Measurements from ENCODE around the gene CCDC88C. TPM values are rescaled to one million over a fixed set of nuclear protein-coding genes. Genes with fewer than 3 reads are reported as not detected.
"Not testable (repeated sequence)": the region's sequence is repeated elsewhere in the genome, so short reads cannot be mapped to it uniquely, and the experiment has no call there.

Gene CCDC88C
- total RNA-seq, 1 donor from 2014 or later: 12.4 TPM

DNA sequence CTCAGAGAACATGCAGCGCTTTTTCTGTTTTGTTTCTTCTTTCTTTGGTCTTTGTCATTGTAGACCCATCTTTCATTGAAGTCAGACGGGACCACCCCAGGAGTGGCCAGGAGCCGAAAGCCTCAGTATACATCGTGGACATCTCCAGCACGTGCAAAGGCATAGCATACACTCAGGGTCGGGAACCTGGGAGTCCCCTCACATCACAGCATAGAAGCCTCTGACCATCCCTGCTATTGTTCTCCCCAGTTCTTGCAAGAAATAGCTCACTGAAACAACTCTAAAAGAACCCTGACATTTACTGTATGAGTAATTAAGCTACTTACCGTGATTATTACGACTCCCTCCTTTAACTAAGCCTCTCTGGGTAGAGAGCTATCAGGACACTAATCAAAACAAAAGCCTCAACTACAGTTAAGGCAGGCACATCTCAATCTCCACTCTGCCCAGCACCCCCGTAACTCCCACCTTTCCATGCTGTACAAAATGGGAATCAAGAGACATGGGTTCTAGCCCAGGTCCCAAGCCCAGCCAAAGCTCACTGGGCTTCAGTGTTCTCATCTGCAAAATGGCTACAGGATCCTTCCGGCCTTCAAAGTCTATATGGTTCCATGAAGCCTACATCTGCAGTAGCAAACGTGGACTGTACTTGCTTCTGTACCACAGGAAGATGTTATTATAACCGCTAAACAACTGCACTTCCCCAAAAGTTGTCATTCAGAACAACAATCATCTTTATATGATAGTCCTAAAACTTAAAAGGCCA, 6.7 kb downstream of the CCDC88C start:
- DNase-seq (ENCODE audit: low read depth) (no peak), FAIRE-seq (no peak)
- Histone ChIP-seq H4K20me1 (ENCODE audit: insufficient read depth, low read length) (no peaks in the 10 kb centered on the region), H3K27me3 (ENCODE audit: insufficient read depth, low read length) (peaks cover 22% of the 10 kb centered on the region), H3K36me3 (ENCODE audit: insufficient read depth, low read length) (no peaks in the 10 kb centered on the region), H3K4me3 (ENCODE audit: insufficient read depth, low read depth, low read length) (no peak overlapping the region), H3K9ac (ENCODE audit: low read length) (no peak overlapping the region), H2AFZ (ENCODE audit: low read depth, low read length) (no peak overlapping the region), H3K27ac (ENCODE audit: low read depth, low read length) (no peak overlapping the region), H3K9me3 (ENCODE audit: insufficient read depth, low read depth, low read length) (no peaks in the 10 kb centered on the region), H3K4me2 (ENCODE audit: low read length) (no peak overlapping the region), H3K79me2 (ENCODE audit: insufficient read depth, low read length) (no peaks in the 10 kb centered on the region), H3K4me1 (ENCODE audit: insufficient read depth, low read length) (no peaks in the 10 kb centered on the region)
- H3K27me3 Mint-ChIP-seq (ENCODE audit: low read depth, unreplicated experiment): peaks cover 3% of the 10 kb centered on the region
- peaks cover 12% of the 10 kb centered on the region for H3K4me1 Mint-ChIP-seq (ENCODE audit: low read depth, unreplicated experiment)
- H3K36me3 Mint-ChIP-seq (ENCODE audit: low read depth, unreplicated experiment): peaks cover 12% of the 10 kb centered on the region
- no peak for TF ChIP-seq EZH2 (IDR thresholded peaks at IDR 0.05; ENCODE audit: insufficient read depth, low read length)
- TF ChIP-seq, protein P1, sequence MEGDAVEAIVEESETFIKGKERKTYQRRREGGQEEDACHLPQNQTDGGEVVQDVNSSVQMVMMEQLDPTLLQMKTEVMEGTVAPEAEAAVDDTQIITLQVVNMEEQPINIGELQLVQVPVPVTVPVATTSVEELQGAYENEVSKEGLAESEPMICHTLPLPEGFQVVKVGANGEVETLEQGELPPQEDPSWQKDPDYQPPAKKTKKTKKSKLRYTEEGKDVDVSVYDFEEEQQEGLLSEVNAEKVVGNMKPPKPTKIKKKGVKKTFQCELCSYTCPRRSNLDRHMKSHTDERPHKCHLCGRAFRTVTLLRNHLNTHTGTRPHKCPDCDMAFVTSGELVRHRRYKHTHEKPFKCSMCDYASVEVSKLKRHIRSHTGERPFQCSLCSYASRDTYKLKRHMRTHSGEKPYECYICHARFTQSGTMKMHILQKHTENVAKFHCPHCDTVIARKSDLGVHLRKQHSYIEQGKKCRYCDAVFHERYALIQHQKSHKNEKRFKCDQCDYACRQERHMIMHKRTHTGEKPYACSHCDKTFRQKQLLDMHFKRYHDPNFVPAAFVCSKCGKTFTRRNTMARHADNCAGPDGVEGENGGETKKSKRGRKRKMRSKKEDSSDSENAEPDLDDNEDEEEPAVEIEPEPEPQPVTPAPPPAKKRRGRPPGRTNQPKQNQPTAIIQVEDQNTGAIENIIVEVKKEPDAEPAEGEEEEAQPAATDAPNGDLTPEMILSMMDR (IDR thresholded peaks at IDR 0.05; ENCODE audit: insufficient read depth, low read depth, low read length): no peak
- H3K4me3 Mint-ChIP-seq (ENCODE audit: unreplicated experiment): no peak overlapping the region
- H3K27ac Mint-ChIP-seq (ENCODE audit: unreplicated experiment): no peak overlapping the region
- H3K9me3 Mint-ChIP-seq (ENCODE audit: unreplicated experiment): no peaks in the 10 kb centered on the region

DNA sequence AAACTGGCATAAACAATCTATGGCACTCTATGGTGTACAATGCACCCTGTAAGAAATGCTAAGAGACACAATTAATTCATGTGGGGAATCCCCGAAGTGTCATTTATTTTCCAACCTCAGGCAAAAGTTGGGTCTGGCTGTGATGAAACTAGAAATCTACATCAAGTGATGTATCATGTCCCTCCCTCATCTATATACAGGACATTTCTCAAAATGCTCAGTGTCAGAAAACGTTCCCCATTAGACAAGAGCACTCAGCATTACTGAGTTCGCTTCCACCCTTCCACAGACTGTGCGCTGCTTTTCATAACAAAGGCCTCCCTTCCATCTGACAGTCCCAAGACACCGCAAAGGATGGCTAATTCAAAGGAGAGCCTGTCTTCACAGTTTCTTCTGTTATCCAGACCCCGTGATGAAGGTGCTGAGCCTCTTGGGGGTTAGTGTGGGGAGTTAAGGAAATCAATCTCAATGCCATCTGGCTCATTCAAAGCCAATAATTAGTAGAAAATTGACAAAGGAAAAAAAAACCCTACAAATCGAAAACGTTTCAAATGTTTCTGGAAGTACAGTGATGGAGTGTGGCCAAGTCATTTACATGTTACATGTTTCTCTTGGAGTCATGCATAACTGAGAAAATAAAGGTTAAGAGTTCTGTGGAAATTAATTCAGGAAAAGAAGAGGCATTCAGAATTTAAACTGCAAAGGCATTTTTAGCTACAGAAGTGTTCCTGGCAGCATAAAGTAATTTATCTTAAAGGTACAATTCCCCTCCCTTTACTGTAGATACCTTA, 7.5 kb downstream of the CCDC88C start:
- Histone ChIP-seq H3K27ac (ENCODE audit: low read depth, low read length) (no peak overlapping the region), H4K20me1 (ENCODE audit: insufficient read depth, low read length) (no peaks in the 10 kb centered on the region), H3K4me2 (ENCODE audit: low read length) (no peak overlapping the region), H3K36me3 (ENCODE audit: insufficient read depth, low read length) (no peaks in the 10 kb centered on the region), H2AFZ (ENCODE audit: low read depth, low read length) (no peak overlapping the region), H3K27me3 (ENCODE audit: insufficient read depth, low read length) (peaks cover 18% of the 10 kb centered on the region), H3K9ac (ENCODE audit: low read length) (no peak overlapping the region), H3K4me1 (ENCODE audit: insufficient read depth, low read length) (no peaks in the 10 kb centered on the region), H3K79me2 (ENCODE audit: insufficient read depth, low read length) (no peaks in the 10 kb centered on the region), H3K9me3 (ENCODE audit: insufficient read depth, low read depth, low read length) (no peaks in the 10 kb centered on the region), H3K4me3 (ENCODE audit: insufficient read depth, low read depth, low read length) (no peak overlapping the region)
- Mint-ChIP-seq H3K27ac (ENCODE audit: unreplicated experiment) (no peak overlapping the region), H3K27me3 (ENCODE audit: low read depth, unreplicated experiment) (peaks cover 3% of the 10 kb centered on the region), H3K9me3 (ENCODE audit: unreplicated experiment) (no peaks in the 10 kb centered on the region), H3K36me3 (ENCODE audit: low read depth, unreplicated experiment) (peaks cover 12% of the 10 kb centered on the region), H3K4me3 (ENCODE audit: unreplicated experiment) (no peak overlapping the region), H3K4me1 (ENCODE audit: low read depth, unreplicated experiment) (peaks cover 6% of the 10 kb centered on the region)
- DNase-seq (ENCODE audit: low read depth) (no peak), FAIRE-seq (no peak)
- TF ChIP-seq, protein P1 (IDR thresholded peaks at IDR 0.05; ENCODE audit: insufficient read depth, low read depth, low read length): no peak
- TF ChIP-seq EZH2 (IDR thresholded peaks at IDR 0.05; ENCODE audit: insufficient read depth, low read length): no peak

DNA sequence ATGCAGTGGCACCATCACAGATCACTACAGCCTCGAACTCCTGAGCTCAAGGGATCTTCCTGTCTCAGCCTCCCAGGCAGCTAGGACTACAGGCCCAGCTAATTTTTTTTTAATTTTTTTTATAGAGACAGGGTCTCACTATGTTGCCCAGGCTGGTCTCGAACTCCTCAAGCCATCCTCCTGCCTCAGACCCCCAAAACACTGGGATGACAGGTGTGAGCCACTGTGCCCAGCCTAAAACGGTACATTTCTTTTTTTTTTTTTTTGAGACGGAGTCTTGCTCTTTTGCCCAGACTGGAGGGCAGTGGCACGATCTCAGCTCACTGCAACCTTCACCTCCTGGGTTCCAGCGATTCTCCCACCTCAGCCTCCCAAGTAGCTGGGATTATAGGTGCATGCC, 8.4 kb downstream of the CCDC88C start:
- not testable (repeated sequence) for H2AFZ ChIP-seq (ENCODE audit: low read depth, low read length); H3K36me3 ChIP-seq (ENCODE audit: insufficient read depth, low read length); FAIRE-seq; H3K9me3 Mint-ChIP-seq (ENCODE audit: unreplicated experiment); H4K20me1 ChIP-seq (ENCODE audit: insufficient read depth, low read length); H3K9me3 ChIP-seq (ENCODE audit: insufficient read depth, low read depth, low read length); H3K4me3 ChIP-seq (ENCODE audit: insufficient read depth, low read depth, low read length); H3K4me2 ChIP-seq (ENCODE audit: low read length); H3K27me3 Mint-ChIP-seq (ENCODE audit: low read depth, unreplicated experiment); DNase-seq (ENCODE audit: low read depth); H3K27ac ChIP-seq (ENCODE audit: low read depth, low read length); H3K4me3 Mint-ChIP-seq (ENCODE audit: unreplicated experiment); H3K27ac Mint-ChIP-seq (ENCODE audit: unreplicated experiment); H3K4me1 Mint-ChIP-seq (ENCODE audit: low read depth, unreplicated experiment); H3K4me1 ChIP-seq (ENCODE audit: insufficient read depth, low read length); H3K79me2 ChIP-seq (ENCODE audit: insufficient read depth, low read length); H3K9ac ChIP-seq (ENCODE audit: low read length)
- peaks cover 13% of the 10 kb centered on the region for H3K27me3 ChIP-seq (ENCODE audit: insufficient read depth, low read length)
- peaks cover 10% of the 10 kb centered on the region for H3K36me3 Mint-ChIP-seq (ENCODE audit: low read depth, unreplicated experiment)
